H1 (cell line): ENCODE data around the gene SLC35F1. TPM values are rescaled to one million over a fixed set of nuclear protein-coding genes. Genes with fewer than 3 reads are reported as not detected.

Source experiments
- BCL11A ChIP-seq, 2 experiments: IDR thresholded peaks; one replicate each; pipeline ENCODE4 v1.6.1; 2011; ENCODE audit warnings: low read depth in 2 of 2, low read length in 2 of 2, mild to moderate bottlenecking in 2 of 2
- CBX5 ChIP-seq: fragments of 300-800, 300-1000 bp; sonication (generic); IDR thresholded peaks from 2 replicates; pipeline ENCODE4 v1.7.1; 2016; ENCODE audit warnings: antibody characterized with exemption, low read length, low read depth
- CHD7 ChIP-seq: fragments of 300-600 bp; sonication (generic); IDR thresholded peaks from 2 replicates; pipeline ENCODE4 v1.7.1; 2012; ENCODE audit warnings: low read length, moderate library complexity, mild to moderate bottlenecking, inconsistent platforms; ENCODE audit not compliant: insufficient replicate concordance
- CTBP2 ChIP-seq: IDR thresholded peaks from 2 replicates; pipeline ENCODE4 v1.7.0; 2011; ENCODE audit warnings: borderline replicate concordance, mild to moderate bottlenecking, moderate library complexity, mixed read lengths, low read length; ENCODE audit not compliant: insufficient read depth, insufficient read length
- EGR1 ChIP-seq: IDR thresholded peaks from 2 replicates; pipeline ENCODE4 v1.6.1; 2011; ENCODE audit warnings: low read depth, low read length, borderline replicate concordance
- EZH2 ChIP-seq: fragments of 200-600 bp; sonication (generic); IDR thresholded peaks from 2 replicates; pipeline ENCODE4 v1.7.1; 2012; ENCODE audit warnings: low read depth, mild to moderate bottlenecking, moderate library complexity, low read length, inconsistent platforms; ENCODE audit not compliant: severe bottlenecking
- RAD21 ChIP-seq, 2 experiments: IDR thresholded peaks in 1 of 2; conservative IDR thresholded peaks in 1 of 2; 2 replicates each; pipeline ENCODE4 v1.6.1; 2011; ENCODE audit warnings: low read depth in 2 of 2, low read length in 2 of 2, improper control_type of control experiment in 1 of 2, inconsistent platforms in 1 of 2, mild to moderate bottlenecking in 1 of 2, moderate library complexity in 1 of 2
- TEAD4 ChIP-seq: IDR thresholded peaks from 2 replicates; pipeline ENCODE4 v1.6.1; 2012; ENCODE audit warnings: low read depth, low read length, inconsistent platforms, mixed read lengths
- polyA plus RNA-seq, 7 experiments: library from polyadenylated mRNA; depleted of rRNA in 3 of 7; stranded (reverse) in 5 of 7; unstranded in 2 of 7; fragments of >200 nt in 5 of 7; fragments of 200-250 nt in 2 of 7; gene quantifications; 1 replicate in 5 of 7; 2 replicates in 1 of 7; 4 replicates in 1 of 7; pipeline versions ENCODE4 v1.2.1 to v1.2.3, GENCODE V29; 2011 to 2013; ENCODE audit warnings: missing spikeins in 2 of 7, mixed read lengths in 2 of 7
- total RNA-seq: library from RNA; stranded (reverse); fragmentation: NEBNext Ultra II Directional; extraction: Animal tissue kit (Norgen Biotek cat#: 25700); gene quantifications from 2 replicates; pipeline ENCODE4 v1.2.1, GENCODE V29; 2021

The SLC35F1 gene
- total and polyA plus RNA-seq, 2 of the 8 experiments (the other 6 are each of a cell fraction or from before 2014, with no cell fraction given): 7.0 to 10.0 TPM

- no peak for TF ChIP-seq CHD7
- TF ChIP-seq CTBP2: no peak
- no peak for TF ChIP-seq RAD21 (IDR thresholded peaks at IDR 0.05 in 1 of 2, conservative IDR thresholded peaks at IDR 0.05 in 1 of 2; ENCODE audit: low read depth in 2 of 2, low read length in 2 of 2)
- TF ChIP-seq TEAD4: no peak
- no peak for TF ChIP-seq BCL11A (IDR thresholded peaks at IDR 0.05; ENCODE audit: low read depth in 2 of 2, low read length in 2 of 2)
- no peak for TF ChIP-seq EZH2
- no peak for TF ChIP-seq EGR1
- no peak for TF ChIP-seq CBX5
- TF ChIP-seq, all 59 proteins: peak for 0
Observed at GRCh38 chr6:118168421-118168820, 261.4 kb downstream of the SLC35F1 start (continued).
